GM23338 (cell line): ENCODE measurements around the gene METRN.

ENCODE experiments used
- CTCF ChIP-seq, 2 experiments: fragments of 200-600 bp in 1 of 2; sonication (generic) in 1 of 2; conservative IDR thresholded peaks; 2 replicates each; pipeline versions ENCODE4 v1.5.1 to v1.6.1; 2016 to 2017; ENCODE audit warnings: antibody characterized with exemption in 2 of 2, low read depth in 2 of 2, mild to moderate bottlenecking in 2 of 2, moderate library complexity in 1 of 2
- ZNF331 ChIP-seq: fragments of 250-450 bp; sonication (Bioruptor Pico); IDR thresholded peaks from 2 replicates; pipeline ENCODE4 v1.5.0; 2020; ENCODE audit warnings: low read depth, mild to moderate bottlenecking, moderate library complexity

DNA sequence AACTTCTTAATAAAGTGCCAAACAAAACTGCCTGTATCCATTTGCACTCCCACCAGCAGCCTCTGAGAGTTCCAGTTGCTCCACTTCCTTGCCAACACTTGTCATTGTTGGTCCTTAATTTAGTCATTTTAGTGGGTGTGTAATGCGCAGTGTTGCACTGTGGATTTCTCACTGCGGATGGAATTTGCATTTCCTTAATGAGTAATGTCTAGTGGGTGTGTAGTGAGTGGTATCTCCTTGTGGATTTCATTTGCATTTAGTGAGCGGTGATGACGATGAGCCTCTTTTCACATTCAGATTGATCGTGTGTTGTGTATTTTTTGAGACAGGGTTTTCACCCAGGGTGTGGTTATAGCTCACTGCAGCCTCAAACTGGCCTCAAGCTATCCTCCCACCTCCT, 41.5 kb downstream of the METRN start:
- TF ChIP-seq CTCF (conservative IDR thresholded peaks at IDR 0.05; ENCODE audit: low read depth in 2 of 2) (no peak), ZNF331 (CRISPR knock-in tag) (no peak)
